ENCODE data around the gene IGLON5.

DNA sequence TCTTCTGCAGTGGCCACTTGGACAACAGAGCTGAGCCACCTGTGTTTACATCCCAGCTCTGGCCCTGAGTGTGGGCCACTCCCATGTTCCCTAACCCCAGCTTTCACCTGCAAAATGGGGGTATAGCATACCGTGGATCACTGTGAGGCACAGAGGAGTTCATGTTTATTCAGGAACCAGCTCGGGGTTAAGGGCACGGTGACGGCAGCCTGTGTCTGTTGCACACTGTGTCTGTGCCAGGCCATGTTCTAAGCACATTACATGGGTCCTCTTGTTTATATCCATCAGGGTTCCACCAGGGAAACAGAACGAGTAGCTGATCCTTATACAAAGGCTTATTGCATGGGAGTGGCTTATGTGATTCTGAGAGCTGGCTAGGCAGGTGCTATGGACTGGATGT is 14.0 kb upstream of the IGLON5 start:
- TF ChIP-seq GATA2 (IDR thresholded peaks at IDR 0.05; ENCODE audit: low read depth, low read length) (no peak), GATA3 (IDR thresholded peaks at IDR 0.05; ENCODE audit: low read depth, low read length) (no peak)
